GM19023 (cell line): Measurements from ENCODE around the gene SENP7.
"Not testable (repeated sequence)": the region's sequence is repeated elsewhere in the genome, so short reads cannot be mapped to it uniquely, and the experiment has no call there.

Experiments used
- ATAC-seq: cut with Tn5 transposase; IDR thresholded peaks from one replicate; pipeline ENCODE4 v1.9.1; 2021; ENCODE audit warnings: mild to moderate bottlenecking, moderate library complexity; ENCODE audit not compliant: unreplicated experiment

The SENP7 gene

DNA sequence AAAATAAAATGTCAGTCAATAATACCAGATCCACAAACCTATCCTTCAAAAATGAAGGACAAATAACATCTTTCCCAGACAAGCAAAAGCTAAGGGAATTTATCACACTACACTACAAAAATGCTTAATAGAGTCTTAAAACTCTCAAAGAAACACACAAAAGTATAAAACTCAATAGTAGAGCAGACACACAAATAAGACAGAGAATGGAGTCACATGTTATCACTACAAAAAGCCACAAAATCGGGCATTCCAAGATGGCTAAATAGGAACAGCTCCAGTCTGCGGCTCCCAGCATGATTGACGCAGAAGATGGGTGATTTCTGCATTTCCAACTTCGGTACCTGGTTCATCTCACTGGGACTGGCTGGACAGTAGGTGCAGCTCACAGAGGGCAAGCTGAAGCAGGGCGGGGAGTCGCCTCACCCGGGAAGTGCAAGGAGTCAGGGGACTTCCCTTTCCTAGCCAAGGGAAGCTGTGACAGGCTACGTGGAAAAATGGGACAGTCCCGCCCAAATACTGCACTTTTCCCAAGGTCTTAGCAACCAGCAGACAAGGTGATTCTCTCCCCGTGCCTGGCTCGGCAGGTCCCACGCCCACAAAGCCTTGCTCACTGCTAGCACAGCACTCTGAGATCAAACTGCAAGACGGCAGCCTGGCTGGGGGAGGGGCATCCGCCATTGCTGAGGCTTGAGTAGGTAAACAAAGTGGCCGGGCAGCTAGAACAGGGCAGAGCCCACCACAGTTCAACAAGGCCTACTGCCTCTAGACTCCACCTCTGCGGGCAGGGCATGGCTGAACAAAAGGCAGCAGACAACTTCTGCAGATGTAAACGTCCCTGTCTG lies 46.3 kb downstream of the SENP7 start:
- no peak for ATAC-seq

DNA sequence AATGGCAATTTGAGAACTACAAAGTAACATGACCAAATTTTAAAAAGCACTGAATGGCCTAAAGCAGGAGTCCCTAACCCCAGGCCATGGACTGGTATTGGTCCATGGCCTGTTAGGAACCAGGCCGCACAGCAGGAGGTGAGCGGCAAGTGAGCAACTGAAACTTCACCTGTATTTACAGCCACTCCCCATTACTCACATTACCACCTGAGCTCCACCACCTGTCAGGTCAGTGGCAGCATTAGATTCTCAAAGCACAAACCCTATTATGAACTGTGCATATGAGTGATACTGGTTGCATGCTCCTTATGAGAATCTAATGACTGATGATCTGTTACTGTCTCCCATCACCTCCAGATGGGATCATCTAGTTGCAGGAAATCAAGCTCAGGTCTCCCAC lies 48.8 kb downstream of the SENP7 start:
- no peak for ATAC-seq

DNA sequence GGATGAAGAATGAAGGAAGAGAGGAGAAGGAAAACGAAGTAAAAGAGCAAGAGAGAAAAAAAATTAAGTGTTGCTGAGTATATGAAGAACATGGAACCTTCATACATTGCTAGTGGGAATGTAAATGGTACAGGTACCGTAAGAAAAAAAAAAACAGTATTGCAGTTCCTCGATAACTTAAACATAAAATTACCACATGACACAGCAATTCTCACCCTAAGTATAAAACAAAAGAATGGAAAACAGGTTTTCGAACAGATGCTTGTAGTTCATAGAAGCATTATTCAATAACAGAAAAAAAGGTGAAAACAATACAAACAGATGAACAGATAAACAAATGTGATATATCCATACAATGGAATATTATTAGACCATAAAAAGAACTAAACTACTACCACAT lies 51.6 kb downstream of the SENP7 start:
- no peak for ATAC-seq

- ATAC-seq, result no peak
Measured at GRCh38 chr3:101458387-101458786, 54.6 kb downstream of the SENP7 start.

DNA sequence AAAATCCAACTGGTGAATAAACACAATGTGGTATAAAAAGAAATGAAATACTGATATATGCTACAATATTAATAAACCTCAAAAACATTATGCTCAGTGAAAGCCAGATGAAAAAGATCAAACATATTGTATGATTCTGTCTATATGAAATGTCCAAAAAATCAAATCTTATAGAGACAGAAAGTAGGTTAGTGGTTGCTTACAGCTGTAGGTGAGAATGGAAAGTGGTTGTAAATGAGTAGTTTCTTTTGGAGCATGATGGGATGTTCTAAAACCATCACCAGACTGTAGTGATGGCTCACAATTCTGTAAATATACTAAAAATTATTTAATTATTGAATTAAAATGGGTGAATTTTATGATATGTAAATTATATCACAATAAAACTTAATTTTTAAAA lies 58.4 kb downstream of the SENP7 start:
- no peak for ATAC-seq

DNA sequence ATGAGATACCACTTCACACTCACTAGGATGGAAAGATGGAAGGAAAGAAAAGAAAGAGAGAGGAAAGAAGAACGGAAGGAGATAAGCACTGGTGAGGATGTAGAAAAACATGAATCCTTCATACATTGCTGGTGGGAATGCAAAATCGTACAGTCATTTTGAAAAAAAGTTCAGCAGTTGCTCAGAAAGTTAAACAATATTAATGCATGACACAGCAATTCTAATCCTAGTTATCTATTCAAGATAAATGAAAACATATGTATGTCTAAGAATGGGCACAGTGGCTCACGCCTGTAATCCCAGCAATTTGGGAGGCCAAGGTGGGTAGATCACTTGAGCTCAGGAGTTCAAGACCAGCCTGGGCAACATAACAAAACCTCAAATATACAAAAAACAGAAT lies 59.1 kb downstream of the SENP7 start:
- no peak for ATAC-seq

- ATAC-seq, result not testable (repeated sequence)
Measured at GRCh38 chr3:101438641-101439040, 74.4 kb downstream of the SENP7 start.

DNA sequence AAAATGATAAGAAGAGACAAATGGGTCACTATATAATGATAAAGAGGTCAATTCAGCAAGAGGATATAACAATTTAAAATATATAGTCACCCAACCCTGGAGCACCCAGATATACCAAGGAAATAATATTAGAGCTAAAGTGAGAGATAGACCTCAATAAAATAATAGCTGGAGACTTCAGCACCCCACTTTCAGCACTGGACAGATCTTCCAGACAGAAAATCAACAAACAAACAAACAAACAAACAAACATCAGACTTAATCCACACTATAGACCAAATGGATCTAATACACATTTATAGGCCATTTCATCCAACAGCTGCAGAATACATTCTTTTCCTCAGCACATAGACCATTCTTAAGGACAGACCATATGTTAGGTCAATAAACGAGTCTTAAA lies 79.4 kb downstream of the SENP7 start:
- ATAC-seq, result no peak

DNA sequence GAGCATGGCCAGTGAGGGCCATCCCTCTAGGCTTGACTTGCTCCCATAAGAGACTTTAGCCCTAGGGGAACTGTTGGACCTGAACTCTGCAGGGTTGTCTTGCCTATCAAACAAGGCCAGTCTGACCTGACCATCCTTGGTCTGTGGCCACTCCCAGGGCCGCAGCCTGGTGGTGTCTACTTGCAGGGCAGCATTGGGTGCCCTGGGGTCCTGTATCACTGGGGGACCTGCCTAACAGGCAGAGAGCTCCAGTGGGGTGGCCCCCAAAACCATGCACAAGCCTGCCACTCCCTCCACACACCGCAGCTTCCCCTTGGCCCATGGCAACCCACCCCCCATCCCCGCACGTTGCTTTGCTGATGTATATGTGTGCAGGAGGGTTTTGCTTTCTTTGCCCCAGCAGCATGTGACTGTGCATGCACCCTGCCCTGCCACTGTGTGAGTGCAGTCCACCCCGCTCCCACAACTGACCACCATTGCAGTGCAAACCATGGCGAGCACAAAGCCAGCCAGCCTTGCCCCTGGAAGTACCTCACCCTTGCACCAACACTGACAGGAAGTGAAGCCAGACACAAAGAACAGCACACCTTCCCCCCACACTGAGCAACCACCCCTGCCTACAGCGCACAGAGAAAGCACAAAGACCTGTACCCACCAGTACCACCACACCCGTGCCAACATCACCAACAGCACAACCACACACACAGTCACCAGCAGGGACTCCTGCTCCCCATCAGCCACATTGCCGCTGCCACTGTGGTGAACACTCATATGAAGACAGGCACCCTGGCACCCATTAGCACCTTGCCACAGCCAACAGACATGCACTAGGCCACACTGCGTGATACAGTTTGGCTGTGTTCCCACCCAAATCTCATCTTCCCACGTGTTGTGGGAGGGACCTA lies 88.8 kb downstream of the SENP7 start:
- no peak for ATAC-seq

DNA sequence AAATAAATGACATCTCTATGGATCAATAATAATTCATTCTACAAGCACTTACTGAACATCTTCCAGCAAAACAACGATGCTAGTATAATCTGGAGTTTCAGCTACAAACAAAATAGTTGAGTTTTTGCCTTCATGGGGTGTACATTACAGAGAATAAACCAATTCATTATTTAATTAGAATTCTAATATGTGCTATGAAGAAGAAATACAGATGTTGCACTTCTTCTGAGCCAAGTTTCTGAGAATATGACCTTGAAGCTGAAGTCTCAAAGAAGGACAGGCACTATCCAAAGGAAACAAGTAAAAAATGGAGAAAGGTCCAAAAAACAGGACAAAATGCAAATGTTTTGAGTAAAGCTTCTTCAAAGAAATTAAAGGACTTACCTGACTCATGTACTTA lies 94.2 kb downstream of the SENP7 start:
- no peak for ATAC-seq

DNA sequence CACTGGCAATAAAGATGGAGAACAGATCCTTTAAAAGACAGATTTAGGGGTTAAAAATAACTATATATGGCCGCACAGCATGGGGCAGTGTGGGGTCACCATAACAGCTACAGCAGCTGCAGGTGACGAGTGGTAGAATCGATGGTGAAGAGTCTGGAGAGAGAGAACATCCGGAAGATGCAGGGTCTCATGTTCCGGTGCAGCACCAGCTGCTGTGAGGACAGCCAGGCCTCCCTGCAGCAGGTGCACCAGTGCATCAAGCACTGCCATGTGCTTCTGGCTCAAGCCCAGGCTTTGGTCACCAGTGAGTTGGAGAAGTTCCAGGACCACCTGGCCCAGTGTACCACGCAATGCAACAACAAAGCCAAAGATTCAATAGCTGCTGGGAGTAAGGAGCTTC lies 98.9 kb downstream of the SENP7 start:
- ATAC-seq, result no peak

DNA sequence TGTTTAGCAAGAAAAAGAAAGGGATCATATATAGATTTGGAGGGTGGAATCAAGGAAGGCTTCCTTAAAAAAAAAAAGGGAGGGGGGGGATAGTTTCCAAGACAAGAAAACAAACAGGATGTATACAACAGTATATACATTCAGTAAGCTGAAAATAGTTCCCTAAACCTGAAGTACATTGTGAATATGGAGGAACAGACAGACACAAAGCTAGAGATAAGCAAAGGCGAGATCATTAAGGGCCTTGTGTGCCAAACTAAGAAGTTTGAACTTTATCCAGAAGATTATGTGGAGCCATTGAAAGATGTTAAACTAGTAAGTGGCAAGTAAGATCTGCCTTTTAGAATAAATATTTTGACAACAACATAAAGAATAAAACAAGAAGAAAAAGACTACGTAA lies 99.4 kb downstream of the SENP7 start:
- no peak for ATAC-seq

- ATAC-seq, result no peak
Measured at GRCh38 chr3:101391413-101391950, 121.5 kb downstream of the SENP7 start.

DNA sequence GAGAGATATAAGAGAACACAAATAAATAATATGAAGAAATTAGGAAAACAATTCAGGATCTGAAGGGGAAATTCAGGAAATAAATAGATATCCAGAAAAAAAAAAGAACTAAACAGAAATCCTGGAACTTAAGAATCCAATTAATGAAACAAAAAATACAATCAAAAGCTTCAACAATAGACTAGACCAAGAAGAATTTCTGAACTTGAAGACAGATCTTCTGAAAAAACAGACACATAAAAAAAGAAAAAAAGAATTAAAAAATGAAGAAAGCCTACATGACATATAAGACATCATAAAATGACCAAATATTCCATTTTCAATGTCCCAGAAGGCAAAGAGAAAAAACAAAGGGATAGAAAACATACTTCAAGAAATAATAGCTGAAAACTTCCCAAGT lies 124.3 kb downstream of the SENP7 start:
- ATAC-seq, result no peak

DNA sequence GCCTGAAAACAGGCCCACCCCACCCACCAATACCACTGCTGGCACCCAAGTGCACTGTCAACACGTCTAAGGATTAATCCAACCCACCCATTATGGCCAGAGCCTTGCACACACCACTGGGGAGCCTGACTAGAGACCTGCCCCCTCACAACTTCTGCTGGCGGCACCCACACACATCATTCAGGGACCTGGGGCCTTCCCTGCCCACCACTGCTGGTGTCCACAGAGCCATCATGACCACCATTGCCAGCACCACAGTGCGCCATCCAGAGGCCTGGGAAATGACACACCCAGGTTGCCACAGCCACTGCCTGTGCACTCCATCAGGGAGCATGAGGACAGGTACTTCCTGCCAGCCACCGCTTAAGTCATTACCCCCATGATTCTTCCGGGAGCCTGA lies 125.7 kb downstream of the SENP7 start:
- ATAC-seq, result no peak

- ATAC-seq, result no peak
Measured at GRCh38 chr3:101384426-101384825, 128.6 kb downstream of the SENP7 start.

- ATAC-seq, result no peak
Measured at GRCh38 chr3:101383656-101384055, 129.4 kb downstream of the SENP7 start.

DNA sequence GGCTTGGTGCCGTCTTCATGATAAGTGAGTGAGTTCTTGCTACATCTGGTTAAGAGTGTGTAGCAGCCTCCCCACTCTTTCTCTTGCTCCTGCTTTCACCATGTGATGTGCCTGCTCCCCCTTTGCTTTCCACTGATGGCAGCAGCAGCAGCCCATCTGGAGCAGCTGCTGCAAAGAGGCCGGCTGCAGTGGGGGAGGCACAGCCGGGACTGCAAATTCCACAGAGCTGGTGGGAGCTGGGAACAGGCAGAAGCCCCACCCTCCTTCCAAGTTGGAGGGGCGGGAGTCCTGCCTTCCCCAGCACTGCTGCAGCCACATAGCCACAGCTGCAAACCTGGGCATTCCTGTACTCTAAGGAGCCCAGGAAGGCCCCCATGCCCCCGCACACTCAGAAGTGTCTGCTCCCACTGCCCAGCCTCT lies 129.8 kb downstream of the SENP7 start:
- no peak for ATAC-seq

GRCh38 chr3:101381809-101382208 lies 131.2 kb downstream of the SENP7 start:
- ATAC-seq, result no peak

DNA sequence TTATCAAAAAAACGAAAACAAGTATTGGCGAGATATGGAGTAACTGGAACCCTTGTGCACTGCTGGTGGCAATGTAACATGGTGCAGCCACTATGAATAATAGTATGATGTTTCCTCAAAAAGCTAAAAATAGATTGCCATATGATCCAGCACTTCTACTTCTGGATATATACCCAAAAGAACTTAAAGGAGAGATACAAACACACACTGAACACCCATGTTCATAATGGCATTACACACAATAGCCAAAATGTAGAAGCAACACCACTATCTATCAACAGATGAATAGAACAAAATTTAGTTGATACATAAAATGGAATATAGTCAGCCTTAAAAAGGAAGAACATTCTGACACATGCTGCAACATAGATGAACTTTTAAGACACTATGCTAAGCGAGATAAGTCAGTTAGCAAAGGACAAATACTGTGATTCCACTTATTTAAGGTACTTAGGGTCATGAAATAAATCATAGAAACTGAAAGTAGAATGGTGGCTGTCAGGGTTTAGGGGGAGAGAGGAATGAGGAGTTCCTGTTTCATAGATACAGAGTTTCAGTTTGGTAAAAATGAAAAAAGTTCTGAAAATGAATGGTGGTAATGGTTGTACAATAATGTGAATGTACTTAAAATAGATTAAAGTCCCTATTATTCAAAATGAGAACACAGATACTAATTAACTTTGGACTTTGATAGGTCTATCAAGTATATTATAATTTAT lies 133.2 kb downstream of the SENP7 start:
- peak; percentile 93 for ATAC-seq

GRCh38 chr3:101377796-101378195 lies 135.2 kb downstream of the SENP7 start:
- no peak for ATAC-seq
